GM18498 (cell line): ENCODE measurements around the gene MSRB2.

Experiments
- ATAC-seq: cut with Tn5 transposase; IDR thresholded peaks from one replicate; pipeline ENCODE4 v1.9.1; 2021; ENCODE audit warnings: mild to moderate bottlenecking, moderate library complexity; ENCODE audit not compliant: unreplicated experiment

MSRB2 gene

DNA sequence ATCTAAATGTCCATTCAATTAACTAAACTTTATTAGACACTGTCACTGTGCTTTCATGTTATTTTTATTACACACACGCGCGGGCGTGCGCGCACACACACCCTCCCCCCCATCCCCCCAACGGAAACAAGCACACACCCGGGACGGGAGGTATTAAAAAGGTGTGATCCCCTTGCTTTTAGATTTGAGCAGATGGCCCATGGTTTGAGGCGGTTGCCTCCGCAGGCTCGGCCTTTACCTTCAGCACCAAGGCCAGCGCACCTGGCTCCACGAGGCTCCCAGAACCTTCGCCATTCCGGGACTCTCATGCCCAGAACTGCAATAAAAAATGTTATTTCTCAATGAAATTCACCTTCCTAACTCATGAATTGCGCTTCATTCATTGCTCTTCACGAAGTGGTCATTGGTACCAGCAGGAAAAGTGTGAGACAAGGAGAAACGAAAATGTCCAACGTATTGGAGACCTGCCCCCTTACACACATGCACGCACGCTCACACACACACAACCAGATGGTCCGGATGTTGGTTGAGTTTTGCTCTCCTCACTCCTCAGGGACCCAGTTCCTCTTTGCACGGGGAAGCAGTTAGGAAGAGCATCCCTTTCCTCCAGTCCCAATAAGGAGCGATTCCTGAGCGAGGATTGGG, 76.0 kb downstream of the MSRB2 start:
- ATAC-seq = no peak
